Ascending aorta (tissue), 2 donors: ENCODE measurements around the gene OLFM2. TPM values are rescaled to one million over a fixed set of nuclear protein-coding genes. Genes with fewer than 3 reads are reported as not detected.

Experiments used
- DNase-seq, 2 donors: peaks; one replicate each; pipeline ENCODE4 v3.0.0-alpha.2; 2019; ENCODE audit warnings: low spot score in 2 of 2
- H3K27ac ChIP-seq, 2 donors: fragments of 200-600 bp; sonication (generic); one replicate each; pipeline ENCODE4 v1.5.1; 2016 to 2017; ENCODE audit warnings: mild to moderate bottlenecking in 1 of 2
- H3K27me3 ChIP-seq: fragments of 200-600 bp; sonication (generic); one replicate; pipeline ENCODE4 v1.5.1; 2017
- H3K36me3 ChIP-seq, 2 donors: fragments of 200-600 bp; sonication (generic); one replicate each; pipeline ENCODE4 v1.5.1; 2016
- H3K4me1 ChIP-seq, 2 donors: fragments of 200-600 bp; sonication (generic); one replicate each; pipeline ENCODE4 v1.5.1; 2016 to 2017; ENCODE audit warnings: mild to moderate bottlenecking in 1 of 2
- H3K4me3 ChIP-seq, 2 donors: fragments of 200-600 bp; sonication (generic); one replicate each; pipeline ENCODE4 v1.5.1; 2016 to 2017; ENCODE audit warnings: mild to moderate bottlenecking in 1 of 2
- H3K9me3 ChIP-seq, 2 donors: fragments of 200-600 bp; sonication (generic); one replicate each; pipeline ENCODE4 v1.5.1; 2016
- CTCF ChIP-seq, 3 experiments: fragments of 200-600 bp in 2 of 3; fragments of 450-650 bp in 1 of 3; sonication (generic) in 2 of 3; IDR thresholded peaks; one replicate each; pipeline ENCODE4 v1.5.1; 2016 to 2019; ENCODE audit warnings: antibody characterized with exemption in 3 of 3, mild to moderate bottlenecking in 1 of 3, moderate library complexity in 1 of 3
- intact Hi-C: fragments of 100-400 bp; cut with DNase I; formaldehyde crosslinking; loops from one replicate; pipeline ENCODE4 v1.15.1; 2023
- total RNA-seq: library from RNA; depleted of rRNA; stranded (reverse); fragments of >200 nt; gene quantifications from one replicate; pipeline ENCODE4 v1.1.0, GENCODE V29; 2016

OLFM2 gene
- total RNA-seq, 1 donor from 2014 or later = 0.96 TPM

- Histone ChIP-seq H3K27ac (no peak overlapping the region), H3K4me3 (no peak overlapping the region), H3K4me1 (no peaks in the 10 kb centered on the region), H3K9me3 (no peaks in the 10 kb centered on the region), H3K36me3 (no peaks in the 10 kb centered on the region), H3K27me3 (no peaks in the 10 kb centered on the region)
- DNase-seq = no peak
- no peak for TF ChIP-seq CTCF (IDR thresholded peaks at IDR 0.05)
- intact Hi-C loops = no loop called here
These were observed 78.2 kb downstream of the OLFM2 start for GRCh38 chr19:9857920-9858746.

DNA sequence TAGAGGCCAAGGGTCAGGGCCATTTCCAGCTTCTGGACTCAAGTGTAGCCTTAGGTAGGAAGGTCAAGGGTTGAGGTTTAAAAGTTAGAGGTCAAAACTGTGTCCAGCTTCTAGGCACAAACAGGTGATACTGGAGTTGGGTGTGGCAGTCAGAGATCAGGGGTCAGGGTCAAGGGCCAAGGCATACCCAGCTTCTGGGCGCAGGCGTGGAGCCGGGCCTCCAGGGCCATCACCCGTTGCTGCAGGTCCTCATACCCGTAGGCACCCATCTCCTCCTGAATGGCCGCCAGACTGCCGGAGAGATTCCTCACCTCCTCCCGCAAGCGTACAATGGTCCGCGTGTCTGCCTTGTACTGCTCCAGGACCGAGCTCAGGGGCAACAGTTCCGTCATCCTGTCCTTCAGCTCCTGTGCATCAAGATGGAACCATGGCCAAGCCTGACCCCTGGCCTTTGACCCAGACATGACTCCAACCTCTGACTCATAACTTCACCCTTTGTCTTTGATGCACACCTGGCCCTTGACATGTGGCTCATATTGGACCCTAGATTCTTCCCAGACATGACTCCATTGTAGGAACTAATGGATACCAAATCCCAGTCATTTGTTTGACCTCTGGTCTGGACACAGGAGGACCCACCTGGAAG is 79.1 kb downstream of the OLFM2 start:
- intact Hi-C loops = no loop called here
- no peak overlapping the region for H3K27ac ChIP-seq
- H3K4me3 ChIP-seq = no peak overlapping the region
- no peaks in the 10 kb centered on the region for H3K9me3 ChIP-seq
- H3K36me3 ChIP-seq = no peaks in the 10 kb centered on the region
- H3K4me1 ChIP-seq = no peaks in the 10 kb centered on the region
- no peak for DNase-seq
- H3K27me3 ChIP-seq = no peaks in the 10 kb centered on the region
- no peak for TF ChIP-seq CTCF (IDR thresholded peaks at IDR 0.05)

GRCh38 chr19:9856609-9857008 is 79.7 kb downstream of the OLFM2 start:
- H3K27me3 ChIP-seq = no peaks in the 10 kb centered on the region
- no peak for TF ChIP-seq CTCF (IDR thresholded peaks at IDR 0.05)
- H3K4me1 ChIP-seq = no peaks in the 10 kb centered on the region
- no peaks in the 10 kb centered on the region for H3K36me3 ChIP-seq
- no peak overlapping the region for H3K4me3 ChIP-seq
- no peak overlapping the region for H3K27ac ChIP-seq
- no peak for DNase-seq
- intact Hi-C loops = no loop called here
- no peaks in the 10 kb centered on the region for H3K9me3 ChIP-seq

GRCh38 chr19:9854282-9854846 is 82.0 kb downstream of the OLFM2 start:
- intact Hi-C loops = no loop called here
- Histone ChIP-seq H3K27ac (no peak overlapping the region), H3K36me3 (peaks cover 2 to 12% of the 10 kb centered on the region in 2 donors), H3K4me3 (no peak overlapping the region), H3K27me3 (no peaks in the 10 kb centered on the region), H3K4me1 (no peaks in the 10 kb centered on the region), H3K9me3 (no peaks in the 10 kb centered on the region)
- no peak for TF ChIP-seq CTCF (IDR thresholded peaks at IDR 0.05)
- DNase-seq = no peak

GRCh38 chr19:9850235-9850959 is 85.9 kb downstream of the OLFM2 start:
- DNase-seq = no peak
- Histone ChIP-seq H3K4me1 (no peaks in the 10 kb centered on the region), H3K36me3 (peaks cover 25 to 29% of the 10 kb centered on the region in 2 donors)

More at GRCh38 chr19:9850235-9850959, 85.9 kb downstream of the OLFM2 start:
- TF ChIP-seq CTCF (IDR thresholded peaks at IDR 0.05) = no peak
- Histone ChIP-seq H3K27me3 (no peaks in the 10 kb centered on the region), H3K27ac (no peak overlapping the region), H3K4me3 (no peak overlapping the region), H3K9me3 (no peaks in the 10 kb centered on the region)
- intact Hi-C loops = no loop called here
